Hematopoietic multipotent progenitor cell treated with erythropoietin and hydrocortisone succinate and interleukin-3 and kit ligand, for 17 days (in vitro differentiated cells): ENCODE data around the gene TNIK.

Experiments used
- DNase-seq: peaks from one replicate; pipeline ENCODE4 v3.0.0-alpha.2; 2015; ENCODE audit warnings: low spot score

Gene TNIK

GRCh38 chr3:171336406-171336805, 123.8 kb downstream of the TNIK start:
- no peak for DNase-seq

- DNase-seq, result no peak
Measured at GRCh38 chr3:171335559-171335958, 124.6 kb downstream of the TNIK start.

- no peak for DNase-seq
Measured at GRCh38 chr3:171334465-171334811, 125.8 kb downstream of the TNIK start.

GRCh38 chr3:171333784-171334464, 126.3 kb downstream of the TNIK start:
- no peak for DNase-seq

- DNase-seq, result no peak
Measured at GRCh38 chr3:171330938-171331337, 129.3 kb downstream of the TNIK start.

GRCh38 chr3:171329746-171330145, 130.5 kb downstream of the TNIK start:
- no peak for DNase-seq

- no peak for DNase-seq
Measured at GRCh38 chr3:171328419-171329082, 131.7 kb downstream of the TNIK start.

- no peak for DNase-seq
Measured at GRCh38 chr3:171327441-171328174, 132.6 kb downstream of the TNIK start.

GRCh38 chr3:171326717-171327440, 133.3 kb downstream of the TNIK start:
- no peak for DNase-seq

- no peak for DNase-seq
Measured at GRCh38 chr3:171323938-171324536, 136.2 kb downstream of the TNIK start.

- DNase-seq, result no peak
Measured at GRCh38 chr3:171321559-171322360, 138.4 kb downstream of the TNIK start.

- no peak for DNase-seq
Measured at GRCh38 chr3:171320750-171321558, 139.3 kb downstream of the TNIK start.

- DNase-seq, result no peak
Measured at GRCh38 chr3:171317171-171317570, 143.0 kb downstream of the TNIK start.

GRCh38 chr3:171315919-171316318, 144.3 kb downstream of the TNIK start:
- no peak for DNase-seq

GRCh38 chr3:171315101-171315500, 145.1 kb downstream of the TNIK start:
- DNase-seq, result no peak

GRCh38 chr3:171314341-171314740, 145.9 kb downstream of the TNIK start:
- no peak for DNase-seq

GRCh38 chr3:171313702-171314101, 146.5 kb downstream of the TNIK start:
- DNase-seq, result no peak

GRCh38 chr3:171312741-171313140, 147.5 kb downstream of the TNIK start:
- DNase-seq, result no peak

GRCh38 chr3:171311784-171312183, 148.4 kb downstream of the TNIK start:
- no peak for DNase-seq

- no peak for DNase-seq
Measured at GRCh38 chr3:171309906-171310359, 150.3 kb downstream of the TNIK start.
